COLO668 (cell line): Measurements from ENCODE around the gene CTSG.
"Not testable (repeated sequence)": the region's sequence is repeated elsewhere in the genome, so short reads cannot be mapped to it uniquely, and the experiment has no call there.

Source experiments
- DNase-seq: peaks from one replicate; lab custom pipeline; 2025; ENCODE audit not compliant: unreplicated experiment; lab: John Stamatoyannopoulos, UW

Gene CTSG

GRCh38 chr14:24549064-24549463 is 27.0 kb downstream of the CTSG start:
- DNase-seq, result not testable (repeated sequence)

DNA sequence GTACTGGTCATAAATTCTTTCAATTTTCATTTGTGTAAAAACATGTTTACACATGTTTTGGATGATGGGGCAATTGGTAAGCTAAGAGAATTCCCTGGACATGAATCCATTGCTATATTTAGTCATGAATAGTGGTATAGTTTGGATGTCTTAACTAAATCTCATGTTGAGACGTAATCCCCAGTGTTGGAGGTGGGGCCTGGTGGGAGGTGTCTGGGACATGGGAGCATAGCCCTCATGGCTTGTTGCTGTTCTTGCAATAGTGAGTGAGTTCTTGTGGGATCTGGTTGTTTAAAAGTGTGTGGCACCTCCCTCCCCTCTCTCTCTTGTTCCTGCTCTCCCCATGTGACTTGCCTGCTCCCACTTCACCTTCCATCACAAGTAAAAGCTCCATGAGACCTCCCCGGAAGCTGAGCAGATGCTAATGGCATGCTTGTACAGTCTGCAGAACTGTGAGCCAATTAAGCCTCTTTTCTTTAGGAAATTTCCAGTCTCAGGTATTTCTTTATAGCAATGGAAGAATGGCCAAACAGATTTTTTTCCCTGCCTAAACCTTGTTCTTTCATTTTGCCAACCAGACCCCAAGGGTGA is 33.6 kb downstream of the CTSG start:
- no peak for DNase-seq

GRCh38 chr14:24535737-24536136 is 40.3 kb downstream of the CTSG start:
- no peak for DNase-seq

GRCh38 chr14:24534286-24534685 is 41.8 kb downstream of the CTSG start:
- no peak for DNase-seq

DNA sequence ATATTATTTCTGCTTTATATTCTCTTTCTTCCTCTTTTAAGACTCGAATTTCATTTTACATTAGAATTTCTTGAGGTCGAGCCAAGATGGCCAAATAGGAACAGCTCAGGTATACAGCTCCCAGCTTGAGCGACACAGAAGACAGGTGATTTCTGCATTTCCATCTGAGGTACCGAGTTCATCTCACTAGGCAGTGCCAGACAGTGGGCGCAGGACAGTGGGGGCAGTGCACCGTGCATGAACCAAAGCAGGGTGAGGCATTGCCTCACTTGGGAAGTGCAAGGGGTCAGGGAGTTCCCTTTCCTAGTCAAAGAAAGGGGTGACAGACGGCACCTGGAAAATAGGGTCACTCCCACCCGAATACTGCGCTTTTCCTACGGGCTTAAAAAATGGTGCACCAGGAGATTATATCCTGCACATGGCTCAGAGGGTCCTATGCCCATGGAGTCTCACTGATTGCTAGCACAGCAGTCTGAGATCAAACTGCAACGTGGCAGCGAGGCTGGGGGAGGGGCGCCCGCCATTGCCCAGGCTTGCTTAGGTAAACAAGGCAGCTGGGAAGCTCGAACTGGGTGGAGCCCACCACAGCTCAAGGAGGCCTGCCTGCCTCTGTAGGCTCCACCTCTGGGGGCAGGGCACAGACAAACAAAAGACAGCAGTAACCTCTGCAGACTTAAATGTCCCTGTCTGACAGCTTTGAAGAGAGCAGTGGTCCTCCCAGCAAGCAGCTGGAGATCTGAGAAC is 50.0 kb downstream of the CTSG start:
- DNase-seq, result not testable (repeated sequence)
